GM12878 (cell line): ENCODE measurements around the gene PTPRD. TPM values are rescaled to one million over a fixed set of nuclear protein-coding genes. Genes with fewer than 3 reads are reported as not detected.

Experiments used
- ATAC-seq: fragments of 200-7000 bp; cut with Tn5 transposase; 3 replicates; pipeline ENCODE4 v1.9.1; 2020; ENCODE audit warnings: mild to moderate bottlenecking, moderate library complexity
- BruUV-seq: library from RNA; stranded (reverse); fragments of 400-500 nt; replicated peaks from 2 replicates; lab custom pipeline; 2021; lab: Mats Ljungman, UMichigan
- CTCF ChIA-PET: fragments of 300-600 bp; sonication (Branson Sonifier 250); formaldehyde crosslinking; extraction: SDS; loops from one replicate; lab custom pipeline; 2021; ENCODE audit warnings: inconsistent platforms; lab: Yijun Ruan, JAX
- POLR2A ChIA-PET: fragments of 350-600 bp; formaldehyde crosslinking; extraction: SDS; loops from one replicate; lab custom pipeline; 2021; ENCODE audit warnings: inconsistent platforms; lab: Charles Lee
- RAD21 ChIA-PET: fragments of 300-600 bp; sonication (Branson Sonifier 250); formaldehyde crosslinking; loops from one replicate; lab custom pipeline; 2023; ENCODE audit warnings: antibody characterized with exemption; ENCODE audit not compliant: unreplicated experiment; lab: Charles Lee
- SMC1A ChIA-PET: fragments of 300-600 bp; sonication (Branson Sonifier 250); formaldehyde crosslinking; loops from one replicate; lab custom pipeline; 2023; ENCODE audit not compliant: unreplicated experiment, uncharacterized antibody; lab: Charles Lee
- DNase-seq: peaks from one replicate; pipeline ENCODE4 v3.0.0-alpha.2; 2011; ENCODE audit warnings: low read depth, low spot score
- FAIRE-seq: peaks from 3 replicates; lab custom pipeline; 2011; peaks lifted over from hg19 to GRCh38; lab: Jason Lieb, UNC
- H2AFZ ChIP-seq: 2 replicates; pipeline ENCODE4 v1.6.0; 2011; ENCODE audit warnings: low read depth, low read length, control low read depth; ENCODE audit not compliant: control insufficient read depth
- H3K27ac ChIP-seq: 2 replicates; pipeline ENCODE4 v1.5.1; 2011; ENCODE audit warnings: control low read depth; ENCODE audit not compliant: control insufficient read depth, insufficient read depth
- H3K27me3 ChIP-seq, 2 experiments: replicated peaks in 1 of 2; 2 replicates each; pipeline versions ENCODE4 v1.6.0 to v1.6.1; 2011; ENCODE audit warnings: low read length in 1 of 2; ENCODE audit not compliant: control insufficient read depth in 2 of 2, insufficient read depth in 2 of 2
- H3K36me3 ChIP-seq, 2 experiments: 2 replicates each; pipeline ENCODE4 v1.5.1; 2011; ENCODE audit warnings: low read length in 1 of 2; ENCODE audit not compliant: control insufficient read depth in 2 of 2, insufficient read depth in 2 of 2
- H3K4me1 ChIP-seq: 2 replicates; pipeline ENCODE4 v1.6.1; 2011; ENCODE audit warnings: mild to moderate bottlenecking, low read length, moderate library complexity, mixed read lengths; ENCODE audit not compliant: control insufficient read depth, insufficient read depth
- H3K4me2 ChIP-seq: 2 replicates; pipeline ENCODE4 v1.6.0; 2011; ENCODE audit warnings: control low read depth; ENCODE audit not compliant: control insufficient read depth, insufficient read depth
- H3K4me3 ChIP-seq: fragments of 200-600 bp; sonication (generic); 2 replicates; pipeline ENCODE4 v1.5.1; 2016
- H3K79me2 ChIP-seq: 2 replicates; pipeline ENCODE4 v1.6.0; 2011; ENCODE audit warnings: low read length; ENCODE audit not compliant: control insufficient read depth, insufficient read depth
- H3K9ac ChIP-seq: 2 replicates; pipeline ENCODE4 v1.8.0; 2011; ENCODE audit warnings: low read length, control low read depth, mixed read lengths; ENCODE audit not compliant: control insufficient read depth, insufficient read depth
- H3K9me3 ChIP-seq: replicated peaks from 3 replicates; pipeline ENCODE4 v1.5.1; 2011; ENCODE audit warnings: mild to moderate bottlenecking, low read length; ENCODE audit not compliant: control insufficient read depth, insufficient read depth
- H4K20me1 ChIP-seq: 2 replicates; pipeline ENCODE4 v1.6.0; 2011; ENCODE audit not compliant: control insufficient read depth, insufficient read depth
- CBFB ChIP-seq: IDR thresholded peaks from 2 replicates; pipeline ENCODE4 v1.6.1; 2016; ENCODE audit warnings: antibody characterized with exemption, low read depth
- JUND ChIP-seq: IDR thresholded peaks from 2 replicates; pipeline ENCODE4 v1.6.1; 2012; ENCODE audit warnings: low read depth, mild to moderate bottlenecking, low read length, improper control_type of control experiment, moderate library complexity
- POU2F2 ChIP-seq: IDR thresholded peaks from 3 replicates; pipeline ENCODE4 v1.6.1; 2011; ENCODE audit warnings: low read depth, mild to moderate bottlenecking, low read length, borderline replicate concordance
- SMARCA5 ChIP-seq: fragments of 450-650 bp; IDR thresholded peaks from 2 replicates; pipeline ENCODE4 v1.6.1; 2017; ENCODE audit warnings: mild to moderate bottlenecking
- SMC3 ChIP-seq: IDR thresholded peaks from 2 replicates; pipeline ENCODE4 v1.6.1; 2011; ENCODE audit warnings: low read length, improper control_type of control experiment, borderline replicate concordance
- STAT3 ChIP-seq: IDR thresholded peaks from 2 replicates; pipeline ENCODE4 v1.6.1; 2011; ENCODE audit warnings: low read depth, low read length, improper control_type of control experiment
- ZNF622 ChIP-seq: fragments of 450-650 bp; IDR thresholded peaks from 2 replicates; pipeline ENCODE4 v1.6.1; 2017; ENCODE audit warnings: mild to moderate bottlenecking, inconsistent platforms
- WGBS: methylation state at CpG from one replicate; pipeline ENCODE4 v1.1.6; 2016; ENCODE audit warnings: low lambda C conversion rate; ENCODE audit not compliant: insufficient replicate concordance, insufficient coverage; ENCODE audit errors: missing lambda C conversion rate; 5-methylcytosine and 5-hydroxymethylcytosine counted together
- in situ Hi-C: fragments of 300-500 bp; cut with MboI; formaldehyde crosslinking; loops from 9 replicates; pipeline ENCODE4 v1.14.3; 2018; ENCODE audit warnings: mixed read lengths
- intact Hi-C: fragments of 100-400 bp; cut with micrococcal nuclease; formaldehyde crosslinking; loops from one replicate; pipeline ENCODE4 v1.14.2; 2022; ENCODE audit not compliant: unreplicated experiment
- polyA plus RNA-seq, 11 experiments: library from polyadenylated mRNA; depleted of rRNA in 4 of 11; unstranded in 6 of 11; stranded (reverse) in 5 of 11; fragments of >200 nt; fragmentation: Nextera tagmentation in 4 of 11; fragmentation: Illumina TruSeq in 1 of 11; extraction: Ambion mirVana in 4 of 11; extraction: Trizol in 1 of 11; gene quantifications; 1 replicate in 1 of 11; 2 replicates in 10 of 11; pipeline versions ENCODE4 v1.2.1 to v1.2.3, GENCODE V29; 2011 to 2016; ENCODE audit warnings: inconsistent platforms in 2 of 11, missing spikeins in 2 of 11, low read depth in 1 of 11
- total RNA-seq, 4 experiments: library from RNA; depleted of rRNA in 3 of 4; stranded (reverse); fragments of >200 nt in 3 of 4; fragmentation: Illumina TruSeq in 1 of 4; extraction: Trizol in 1 of 4; gene quantifications; 2 replicates each; pipeline versions ENCODE4 v1.2.1 to v1.2.3, GENCODE V29; 2013 to 2021
- TF ChIP-seq, protein P1 (sequence below): fragments of 450-650 bp; IDR thresholded peaks from 2 replicates; pipeline ENCODE4 v1.6.1; 2016; ENCODE audit warnings: mild to moderate bottlenecking
- TF ChIP-seq, protein P2 (sequence below): IDR thresholded peaks from 2 replicates; pipeline ENCODE4 v1.6.1; 2012; ENCODE audit warnings: low read length, inconsistent platforms
- TF ChIP-seq, protein P3 (sequence below): IDR thresholded peaks from 2 replicates; pipeline ENCODE4 v1.6.1; 2012; ENCODE audit warnings: mild to moderate bottlenecking, low read depth, low read length
- TF ChIP-seq, protein P4 (sequence below): fragments of 150-350 bp; IDR thresholded peaks from 2 replicates; pipeline ENCODE4 v1.6.1; 2014; ENCODE audit warnings: mild to moderate bottlenecking, low read depth, low read length

Gene PTPRD
- total and polyA plus RNA-seq, 10 of the 15 experiments (the other 5 are each of a cell fraction or from before 2014, with no cell fraction given) = under 0.01 to 0.05 (median 0.01) TPM; not detected in 7

DNA sequence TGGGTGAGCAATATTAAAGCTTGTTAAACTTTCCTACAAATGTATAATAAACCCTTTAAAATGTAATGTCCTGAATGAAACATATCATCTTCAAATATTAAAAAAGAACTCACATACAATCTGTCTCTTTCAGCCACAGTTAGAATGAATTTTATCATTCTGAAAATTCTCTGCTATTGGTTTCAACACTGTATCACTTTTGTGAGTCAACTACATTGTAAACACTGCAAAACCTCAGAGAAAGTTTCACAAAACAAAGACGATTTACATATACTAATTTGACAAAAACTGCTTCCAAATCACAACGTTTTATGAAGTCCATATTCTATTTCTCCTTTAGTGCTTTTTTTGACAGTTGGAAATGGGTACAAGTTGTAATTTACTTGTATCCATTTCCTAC is 1781.2 kb downstream of the PTPRD start:
- Histone ChIP-seq H3K9ac (no peak overlapping the region), H3K4me2 (no peak overlapping the region), H4K20me1 (no peaks in the 10 kb centered on the region), H3K4me3 (no peak overlapping the region), H2AFZ (no peak overlapping the region), H3K79me2 (no peaks in the 10 kb centered on the region), H3K4me1 (no peaks in the 10 kb centered on the region), H3K9me3 (no peaks in the 10 kb centered on the region), H3K27ac (no peak overlapping the region), H3K27me3 (no peaks in the 10 kb centered on the region), H3K36me3 (no peaks in the 10 kb centered on the region)
- DNase-seq = no peak
- WGBS = 2% methylated on average over 2 of the region's 2 CpGs
- TF ChIP-seq SMARCA5 (no peak), JUND (no peak), CBFB (no peak)
- BruUV-seq = no TSS peak
- RAD21 ChIA-PET = no interaction called here
- CTCF ChIA-PET = no interaction called here
- ATAC-seq = no peak
- FAIRE-seq = no peak
- intact Hi-C loops = no loop called here
- POLR2A ChIA-PET = no interaction called here
- SMC1A ChIA-PET = no interaction called here
- in situ Hi-C loops = no loop called here

DNA sequence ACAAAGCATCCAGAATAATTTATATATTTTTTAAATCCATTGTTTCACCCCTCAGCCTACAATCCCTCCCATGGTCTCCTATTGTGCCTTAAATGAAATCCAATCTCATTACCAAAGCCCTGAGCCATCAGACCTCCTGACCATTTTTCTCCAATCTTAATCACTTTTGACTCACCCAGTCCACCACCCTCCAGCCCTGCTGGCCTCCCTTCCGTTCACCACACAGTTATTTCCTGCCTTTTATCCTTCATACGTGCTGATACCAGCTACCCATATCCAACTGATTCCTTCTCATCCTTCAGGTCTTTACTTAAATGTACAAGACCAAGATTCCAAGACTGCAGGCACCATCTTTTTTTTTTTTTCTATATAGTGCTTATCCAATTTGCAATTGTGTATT is 1786.5 kb downstream of the PTPRD start:
- ATAC-seq = no peak
- Histone ChIP-seq H3K4me1 (no peaks in the 10 kb centered on the region), H3K4me3 (no peak overlapping the region), H3K27me3 (no peaks in the 10 kb centered on the region), H3K9ac (no peak overlapping the region), H3K79me2 (no peaks in the 10 kb centered on the region), H2AFZ (no peak overlapping the region), H3K36me3 (no peaks in the 10 kb centered on the region), H4K20me1 (no peaks in the 10 kb centered on the region), H3K9me3 (no peaks in the 10 kb centered on the region), H3K27ac (no peak overlapping the region), H3K4me2 (no peak overlapping the region)
- no peak for FAIRE-seq
- ChIA-PET CTCF (no interaction called here), SMC1A (no interaction called here), POLR2A (no interaction called here), RAD21 (no interaction called here)
- WGBS = 0% methylated on average over 2 of the region's 2 CpGs
- intact Hi-C loops = no loop called here
- DNase-seq = no peak
- no TSS peak for BruUV-seq
- in situ Hi-C loops = no loop called here
- TF ChIP-seq SMC3 = no peak
- TF ChIP-seq, protein P1, sequence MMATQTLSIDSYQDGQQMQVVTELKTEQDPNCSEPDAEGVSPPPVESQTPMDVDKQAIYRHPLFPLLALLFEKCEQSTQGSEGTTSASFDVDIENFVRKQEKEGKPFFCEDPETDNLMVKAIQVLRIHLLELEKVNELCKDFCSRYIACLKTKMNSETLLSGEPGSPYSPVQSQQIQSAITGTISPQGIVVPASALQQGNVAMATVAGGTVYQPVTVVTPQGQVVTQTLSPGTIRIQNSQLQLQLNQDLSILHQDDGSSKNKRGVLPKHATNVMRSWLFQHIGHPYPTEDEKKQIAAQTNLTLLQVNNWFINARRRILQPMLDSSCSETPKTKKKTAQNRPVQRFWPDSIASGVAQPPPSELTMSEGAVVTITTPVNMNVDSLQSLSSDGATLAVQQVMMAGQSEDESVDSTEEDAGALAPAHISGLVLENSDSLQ = no peak
- TF ChIP-seq, protein P2, sequence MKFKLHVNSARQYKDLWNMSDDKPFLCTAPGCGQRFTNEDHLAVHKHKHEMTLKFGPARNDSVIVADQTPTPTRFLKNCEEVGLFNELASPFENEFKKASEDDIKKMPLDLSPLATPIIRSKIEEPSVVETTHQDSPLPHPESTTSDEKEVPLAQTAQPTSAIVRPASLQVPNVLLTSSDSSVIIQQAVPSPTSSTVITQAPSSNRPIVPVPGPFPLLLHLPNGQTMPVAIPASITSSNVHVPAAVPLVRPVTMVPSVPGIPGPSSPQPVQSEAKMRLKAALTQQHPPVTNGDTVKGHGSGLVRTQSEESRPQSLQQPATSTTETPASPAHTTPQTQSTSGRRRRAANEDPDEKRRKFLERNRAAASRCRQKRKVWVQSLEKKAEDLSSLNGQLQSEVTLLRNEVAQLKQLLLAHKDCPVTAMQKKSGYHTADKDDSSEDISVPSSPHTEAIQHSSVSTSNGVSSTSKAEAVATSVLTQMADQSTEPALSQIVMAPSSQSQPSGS = no peak
- TF ChIP-seq, protein P3, sequence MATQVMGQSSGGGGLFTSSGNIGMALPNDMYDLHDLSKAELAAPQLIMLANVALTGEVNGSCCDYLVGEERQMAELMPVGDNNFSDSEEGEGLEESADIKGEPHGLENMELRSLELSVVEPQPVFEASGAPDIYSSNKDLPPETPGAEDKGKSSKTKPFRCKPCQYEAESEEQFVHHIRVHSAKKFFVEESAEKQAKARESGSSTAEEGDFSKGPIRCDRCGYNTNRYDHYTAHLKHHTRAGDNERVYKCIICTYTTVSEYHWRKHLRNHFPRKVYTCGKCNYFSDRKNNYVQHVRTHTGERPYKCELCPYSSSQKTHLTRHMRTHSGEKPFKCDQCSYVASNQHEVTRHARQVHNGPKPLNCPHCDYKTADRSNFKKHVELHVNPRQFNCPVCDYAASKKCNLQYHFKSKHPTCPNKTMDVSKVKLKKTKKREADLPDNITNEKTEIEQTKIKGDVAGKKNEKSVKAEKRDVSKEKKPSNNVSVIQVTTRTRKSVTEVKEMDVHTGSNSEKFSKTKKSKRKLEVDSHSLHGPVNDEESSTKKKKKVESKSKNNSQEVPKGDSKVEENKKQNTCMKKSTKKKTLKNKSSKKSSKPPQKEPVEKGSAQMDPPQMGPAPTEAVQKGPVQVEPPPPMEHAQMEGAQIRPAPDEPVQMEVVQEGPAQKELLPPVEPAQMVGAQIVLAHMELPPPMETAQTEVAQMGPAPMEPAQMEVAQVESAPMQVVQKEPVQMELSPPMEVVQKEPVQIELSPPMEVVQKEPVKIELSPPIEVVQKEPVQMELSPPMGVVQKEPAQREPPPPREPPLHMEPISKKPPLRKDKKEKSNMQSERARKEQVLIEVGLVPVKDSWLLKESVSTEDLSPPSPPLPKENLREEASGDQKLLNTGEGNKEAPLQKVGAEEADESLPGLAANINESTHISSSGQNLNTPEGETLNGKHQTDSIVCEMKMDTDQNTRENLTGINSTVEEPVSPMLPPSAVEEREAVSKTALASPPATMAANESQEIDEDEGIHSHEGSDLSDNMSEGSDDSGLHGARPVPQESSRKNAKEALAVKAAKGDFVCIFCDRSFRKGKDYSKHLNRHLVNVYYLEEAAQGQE = no peak
- TF ChIP-seq POU2F2 = no peak
- TF ChIP-seq STAT3 = no peak
- TF ChIP-seq, protein P4, sequence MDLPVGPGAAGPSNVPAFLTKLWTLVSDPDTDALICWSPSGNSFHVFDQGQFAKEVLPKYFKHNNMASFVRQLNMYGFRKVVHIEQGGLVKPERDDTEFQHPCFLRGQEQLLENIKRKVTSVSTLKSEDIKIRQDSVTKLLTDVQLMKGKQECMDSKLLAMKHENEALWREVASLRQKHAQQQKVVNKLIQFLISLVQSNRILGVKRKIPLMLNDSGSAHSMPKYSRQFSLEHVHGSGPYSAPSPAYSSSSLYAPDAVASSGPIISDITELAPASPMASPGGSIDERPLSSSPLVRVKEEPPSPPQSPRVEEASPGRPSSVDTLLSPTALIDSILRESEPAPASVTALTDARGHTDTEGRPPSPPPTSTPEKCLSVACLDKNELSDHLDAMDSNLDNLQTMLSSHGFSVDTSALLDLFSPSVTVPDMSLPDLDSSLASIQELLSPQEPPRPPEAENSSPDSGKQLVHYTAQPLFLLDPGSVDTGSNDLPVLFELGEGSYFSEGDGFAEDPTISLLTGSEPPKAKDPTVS = no peak
- TF ChIP-seq ZNF622 = no peak
